NCI-H345 (cell line): ENCODE measurements around the gene BNC2.

Source experiments
- DNase-seq: peaks from one replicate; lab custom pipeline; 2025; lab: John Stamatoyannopoulos, UW

The BNC2 gene

DNA sequence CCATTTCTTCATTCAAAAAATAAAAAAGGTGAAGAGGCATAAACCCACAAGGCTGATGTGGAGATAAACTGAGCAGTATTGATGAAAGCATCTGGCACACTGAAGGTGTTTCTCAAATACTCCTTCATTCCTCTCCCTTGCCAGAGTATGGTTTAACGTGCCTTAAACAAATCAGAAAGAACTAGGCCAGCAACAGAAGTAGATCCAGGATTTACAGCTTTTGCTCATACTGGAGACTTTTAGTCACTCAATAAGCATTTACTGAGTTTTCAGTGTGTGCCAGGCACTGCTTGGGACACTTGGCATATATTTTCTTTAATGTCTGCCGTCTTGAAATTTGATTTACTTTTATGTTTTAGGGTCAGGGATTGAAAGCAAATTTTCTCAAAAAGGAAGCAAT, 53.0 kb downstream of the BNC2 start:
- DNase-seq: no peak

DNA sequence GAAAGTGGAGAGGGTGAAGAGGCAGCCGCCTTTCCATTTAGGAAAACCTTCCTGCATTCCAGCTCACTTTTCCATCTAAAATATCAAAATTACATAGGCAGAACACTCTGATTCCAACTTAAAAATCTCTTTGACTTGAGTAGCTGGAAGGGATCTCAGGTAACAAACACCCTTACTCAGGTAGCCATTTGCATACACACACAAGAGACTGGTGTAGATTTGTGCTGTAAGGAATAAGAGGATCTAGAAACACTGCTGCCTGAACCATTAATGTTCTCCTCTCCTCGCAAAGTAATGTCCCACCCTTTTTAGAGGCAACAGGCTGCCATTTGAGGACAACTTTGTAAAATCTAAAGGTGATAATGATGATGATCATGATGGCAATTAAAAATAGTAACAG, 53.5 kb downstream of the BNC2 start:
- no peak for DNase-seq

DNA sequence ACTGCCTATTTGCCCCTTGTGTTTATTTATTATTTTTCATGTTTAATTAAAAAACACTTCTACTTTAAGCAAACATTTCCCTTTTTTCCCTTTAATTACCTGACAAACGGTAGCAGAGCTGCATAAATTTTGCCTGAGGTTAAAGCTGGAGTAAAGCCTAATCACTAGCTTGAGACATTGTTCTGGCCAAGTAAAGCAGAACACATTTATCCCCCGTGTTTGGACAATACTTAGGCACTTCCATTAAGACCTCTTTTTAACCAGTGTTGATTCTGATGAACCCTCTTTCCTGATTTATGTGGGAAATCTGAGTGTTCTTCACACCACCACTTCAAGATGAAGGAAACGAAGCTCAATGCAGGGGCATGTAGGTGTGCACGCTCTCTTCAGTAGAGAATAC, 54.5 kb downstream of the BNC2 start:
- peak; percentile 82 for DNase-seq

DNA sequence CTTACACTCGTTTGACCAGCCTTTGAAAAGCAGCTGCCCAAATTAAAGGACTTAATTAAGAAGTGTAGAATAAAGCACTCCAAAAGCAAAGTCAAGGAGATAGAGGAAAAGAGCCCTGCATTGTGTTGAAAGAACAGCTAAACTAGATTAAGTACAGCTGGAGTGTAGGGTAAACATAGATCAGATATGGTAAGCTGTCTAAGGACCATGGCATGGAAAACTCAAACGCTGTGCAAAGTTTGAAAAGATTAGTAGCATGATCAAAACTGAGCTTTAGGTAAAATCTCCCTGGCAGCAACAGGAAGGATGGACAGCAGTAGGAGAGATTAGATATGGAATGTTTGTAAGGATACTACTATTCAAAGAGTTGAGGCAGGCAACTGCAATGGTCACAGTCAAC, 55.4 kb downstream of the BNC2 start:
- no peak for DNase-seq

DNA sequence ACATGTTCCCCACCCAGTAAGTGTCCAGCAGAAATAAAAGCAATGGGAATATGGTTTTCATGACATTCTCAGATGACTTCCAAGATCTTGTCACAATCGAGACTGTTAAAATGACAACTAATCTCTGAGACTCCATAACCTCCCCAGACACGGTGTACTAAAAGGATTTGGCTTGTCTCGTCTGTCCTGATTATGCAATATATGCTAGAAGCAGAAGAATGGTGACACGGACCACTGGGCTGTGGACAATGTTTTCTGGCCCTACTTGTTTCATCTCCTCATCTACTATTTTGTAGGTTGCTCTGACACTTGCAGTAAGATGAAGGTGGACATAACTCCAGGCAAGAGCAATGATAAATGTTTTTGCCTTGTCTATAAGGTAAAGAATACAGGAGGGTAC, 56.6 kb downstream of the BNC2 start:
- DNase-seq: no peak

DNA sequence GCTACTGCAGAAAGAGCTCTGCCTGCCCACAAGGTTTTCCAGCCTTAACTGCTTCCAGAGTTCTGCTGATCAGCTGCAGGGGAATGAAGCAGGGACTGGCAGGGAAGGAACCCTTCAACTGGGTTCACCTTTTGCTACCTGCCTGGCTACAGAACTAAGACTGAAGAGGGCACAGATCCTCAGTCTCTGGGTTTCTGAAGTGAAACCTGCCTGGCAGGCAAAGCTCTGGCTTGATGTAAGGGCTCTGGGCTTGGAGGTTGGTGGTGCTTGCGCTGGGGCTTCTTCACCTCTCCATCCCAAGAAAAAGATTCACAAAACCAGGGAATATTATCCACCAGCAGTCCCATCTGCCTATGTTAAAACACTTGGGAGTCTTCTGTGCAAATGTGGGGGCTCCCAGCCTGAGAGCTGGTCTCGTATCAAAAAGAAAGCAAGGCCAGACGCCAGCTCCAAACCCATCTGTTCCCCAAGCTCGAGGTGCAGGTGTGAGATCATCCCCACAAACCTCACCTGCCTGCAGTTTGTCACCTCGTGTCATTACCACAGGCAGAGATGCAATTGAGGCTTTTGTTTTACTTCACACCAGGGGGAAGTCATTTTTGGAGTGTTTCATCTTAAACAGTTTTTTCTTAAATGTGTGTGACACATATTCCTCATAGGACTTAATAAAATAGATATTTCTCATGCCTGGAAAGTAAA, 58.3 kb downstream of the BNC2 start:
- DNase-seq: no peak

DNA sequence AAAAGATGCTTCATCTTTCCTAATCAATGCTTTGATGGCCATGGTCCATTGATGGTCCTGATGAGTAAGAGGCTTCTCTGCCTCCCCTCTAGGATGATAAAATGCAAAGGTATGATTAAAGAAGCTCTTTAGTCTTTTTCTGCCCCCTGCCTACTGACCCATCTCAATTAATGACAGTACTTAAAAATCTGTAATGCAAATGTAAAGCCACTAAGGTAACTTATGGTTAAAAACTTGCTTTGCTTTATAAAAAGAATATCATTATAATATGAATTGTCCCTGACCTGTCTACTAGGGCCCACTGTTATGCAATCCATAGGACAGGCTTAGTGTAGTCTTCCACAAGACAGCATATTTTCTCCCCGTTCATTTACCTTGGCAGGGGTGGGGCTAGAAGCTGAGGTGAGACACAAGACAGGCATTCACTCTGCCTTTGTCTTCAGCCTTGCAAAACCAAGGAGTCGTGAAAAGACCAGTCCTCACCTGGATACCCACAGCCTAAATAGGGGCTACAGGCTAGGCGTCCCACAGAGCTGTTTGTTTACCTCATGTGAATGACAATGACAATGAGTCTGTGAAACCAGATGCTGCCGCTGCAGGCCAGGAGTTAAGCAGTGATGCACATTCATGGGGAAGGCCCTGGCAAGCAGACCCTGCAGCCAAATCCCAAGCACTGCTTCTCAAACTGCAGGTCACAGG, 60.4 kb downstream of the BNC2 start:
- DNase-seq: peak; percentile 80

DNA sequence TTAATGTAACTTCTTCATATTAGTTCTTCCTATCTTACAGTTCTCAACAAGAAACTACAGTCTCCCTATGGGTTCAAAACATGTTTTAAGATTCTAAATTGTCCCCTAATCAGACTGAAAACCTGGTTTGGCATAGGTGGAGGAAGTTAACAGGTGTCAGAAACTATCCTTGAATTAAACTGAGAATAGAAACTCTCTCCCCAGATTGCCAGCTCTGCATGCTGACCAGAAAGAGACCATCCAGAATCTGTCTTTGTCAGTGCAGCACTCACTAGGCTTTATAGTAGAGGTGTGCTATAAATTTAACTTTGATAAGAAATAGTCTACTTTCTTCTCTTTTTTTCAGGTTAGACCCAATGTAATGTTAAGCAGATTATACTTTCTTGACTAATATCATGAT, 63.8 kb downstream of the BNC2 start:
- no peak for DNase-seq

DNA sequence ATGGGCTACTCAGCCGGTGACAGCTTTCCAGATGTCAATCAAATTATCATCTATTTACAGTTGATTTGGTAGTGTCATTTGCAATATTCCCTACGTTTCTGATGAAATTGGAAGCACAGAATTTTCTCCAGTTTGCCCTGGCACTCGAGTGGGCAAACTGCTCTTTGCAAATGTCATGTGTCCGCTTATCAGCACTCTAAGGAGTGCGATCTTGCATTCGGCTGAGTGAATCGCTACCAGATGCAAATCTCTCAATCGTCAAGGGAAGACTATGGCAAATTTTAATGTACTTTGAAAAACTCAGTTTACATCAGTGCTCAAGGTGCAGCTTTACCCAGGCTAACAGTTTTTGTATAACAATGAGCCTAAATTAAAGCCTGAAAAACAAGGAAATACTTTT, 66.8 kb downstream of the BNC2 start:
- DNase-seq: no peak

DNA sequence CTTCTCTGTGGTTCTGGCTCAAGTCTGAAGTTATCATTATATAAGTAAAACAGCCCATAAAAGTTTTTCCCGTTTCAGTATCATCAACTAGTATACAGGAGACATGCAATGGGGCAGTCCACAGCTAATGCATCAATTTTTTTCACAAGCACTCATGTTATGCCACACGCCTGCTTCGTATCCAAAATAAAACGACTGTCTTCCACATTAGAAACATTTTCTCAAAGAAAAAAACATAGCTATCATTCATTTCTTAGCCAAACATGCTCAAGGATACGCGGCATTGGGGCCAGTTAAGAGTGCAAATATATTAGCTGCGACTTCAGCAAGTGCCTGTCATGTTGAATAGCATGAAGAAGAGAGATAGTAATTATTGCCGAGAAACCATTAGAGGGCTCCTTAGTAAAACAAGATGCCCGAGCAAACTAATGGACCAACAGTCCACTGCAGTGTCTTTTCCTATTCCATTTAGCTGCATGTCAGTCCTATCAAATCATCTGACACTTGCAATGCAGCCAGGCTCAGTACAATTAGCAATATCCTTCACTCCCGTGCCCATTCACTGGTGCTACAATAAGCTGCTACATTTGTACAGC, 68.5 kb downstream of the BNC2 start:
- DNase-seq: no peak

DNA sequence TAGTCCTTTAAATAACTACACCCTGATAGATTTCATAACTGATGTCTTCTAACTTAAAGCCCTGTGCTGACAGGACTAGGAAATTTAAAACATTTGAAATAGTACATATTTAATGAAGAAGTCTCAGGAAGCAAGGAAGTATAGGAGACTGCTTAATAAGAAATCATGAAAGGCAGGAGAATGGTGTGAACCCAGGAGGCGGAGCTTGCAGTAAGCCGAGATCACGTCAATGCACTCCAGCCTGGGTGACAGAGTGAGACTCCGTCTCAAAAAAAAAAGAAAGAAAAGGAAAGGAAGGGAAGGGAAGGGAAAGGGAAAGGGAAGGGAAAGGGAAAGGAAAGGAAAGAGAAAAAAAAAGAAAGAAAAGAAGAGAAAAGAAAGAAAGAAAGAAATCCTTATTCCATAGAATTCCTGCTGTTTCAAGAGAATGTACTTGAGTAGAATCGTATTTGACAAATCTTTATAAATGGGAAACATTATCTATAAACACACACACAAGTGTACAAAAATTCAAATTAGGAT, 74.1 kb downstream of the BNC2 start:
- no peak for DNase-seq

DNA sequence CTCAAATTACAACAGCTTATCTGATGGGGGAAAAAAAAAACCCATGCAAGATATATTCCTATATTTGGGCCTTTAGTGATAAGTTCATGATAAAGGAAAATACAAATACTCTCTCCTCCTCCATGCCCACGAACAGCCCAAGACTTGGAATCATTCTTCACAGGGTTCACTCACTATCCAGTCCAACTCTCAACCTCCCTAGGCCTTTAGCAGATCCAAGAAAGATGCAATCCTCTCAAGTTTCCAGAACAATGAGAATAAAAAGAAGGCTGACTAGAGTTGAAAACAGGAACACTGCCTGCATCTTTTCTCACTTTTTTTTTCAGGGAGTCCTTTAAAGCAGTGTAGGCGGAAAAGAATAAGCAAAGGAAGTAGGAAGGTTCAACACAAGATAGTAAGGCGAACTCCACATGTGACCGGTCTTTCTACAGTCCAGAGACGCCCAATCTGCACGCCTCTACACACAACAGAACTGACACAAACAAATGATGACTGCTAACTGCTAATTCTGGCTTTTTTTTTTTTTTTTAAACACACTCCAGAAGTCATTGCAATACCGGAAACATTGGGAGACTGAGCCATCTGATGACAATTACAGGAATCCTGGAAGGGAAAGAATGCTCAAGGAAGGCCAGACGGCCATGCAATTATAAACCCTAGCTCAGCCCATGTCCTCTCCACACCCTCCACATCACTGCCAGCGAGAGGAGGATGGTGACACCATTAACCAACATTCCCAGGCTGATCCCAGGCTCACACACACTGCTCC, 75.4 kb downstream of the BNC2 start:
- no peak for DNase-seq

DNA sequence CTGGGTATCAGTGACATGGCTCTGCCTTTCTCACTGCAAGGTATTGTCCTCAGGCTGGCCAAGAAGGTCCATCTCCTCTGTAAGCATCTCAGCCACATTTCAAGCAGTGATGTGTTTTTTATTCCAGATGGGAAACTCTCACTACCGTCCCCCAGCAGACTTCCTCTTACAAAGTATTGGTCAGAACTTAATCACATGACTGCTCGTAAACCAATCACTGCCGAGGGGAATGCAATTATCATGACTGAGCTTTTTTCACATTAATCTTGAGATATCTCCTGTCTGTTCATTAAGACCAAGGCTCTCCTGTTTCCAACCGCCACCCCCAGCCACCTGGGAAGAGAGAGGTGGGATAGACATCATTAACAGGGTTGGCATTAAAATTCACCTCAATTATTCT, 76.4 kb downstream of the BNC2 start:
- DNase-seq: no peak

DNA sequence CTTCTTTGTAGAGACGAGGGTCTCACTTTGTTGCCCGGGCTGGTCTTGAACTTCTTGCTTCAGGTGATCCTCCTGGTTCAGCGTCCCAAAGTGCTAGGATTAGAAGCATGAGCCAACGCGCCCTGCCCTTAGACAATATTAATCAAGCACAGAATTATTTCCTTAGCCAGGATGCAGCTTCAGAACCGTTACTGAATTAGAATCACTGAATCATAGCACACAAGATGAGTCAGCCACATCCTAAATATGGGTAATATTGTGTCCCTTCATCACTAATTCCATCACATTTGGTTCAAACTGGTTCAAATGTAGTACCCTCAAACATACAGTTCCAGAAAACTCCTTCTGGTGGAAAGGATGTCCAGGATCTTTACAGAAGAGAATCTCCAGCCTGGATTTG, 82.7 kb downstream of the BNC2 start:
- DNase-seq: no peak

DNA sequence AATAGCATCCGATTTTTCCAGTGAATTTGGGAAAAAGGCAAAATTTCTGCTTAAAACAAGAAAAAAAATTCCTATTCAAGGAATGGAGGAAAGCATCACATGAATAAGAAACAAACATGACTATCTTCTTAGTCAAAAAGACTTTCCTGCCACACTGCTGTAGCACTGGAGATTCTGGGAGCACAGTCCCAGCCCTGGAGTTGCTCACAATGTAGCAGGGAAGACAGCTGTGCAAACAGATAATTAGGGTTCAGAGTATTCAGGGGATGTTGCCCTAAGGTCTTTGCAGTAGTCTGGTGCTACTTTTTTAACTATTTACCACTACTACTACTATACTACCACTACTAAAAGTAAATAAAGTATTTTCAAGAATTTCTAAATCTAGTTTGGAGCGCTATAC, 86.5 kb downstream of the BNC2 start:
- DNase-seq: peak; percentile 42

DNA sequence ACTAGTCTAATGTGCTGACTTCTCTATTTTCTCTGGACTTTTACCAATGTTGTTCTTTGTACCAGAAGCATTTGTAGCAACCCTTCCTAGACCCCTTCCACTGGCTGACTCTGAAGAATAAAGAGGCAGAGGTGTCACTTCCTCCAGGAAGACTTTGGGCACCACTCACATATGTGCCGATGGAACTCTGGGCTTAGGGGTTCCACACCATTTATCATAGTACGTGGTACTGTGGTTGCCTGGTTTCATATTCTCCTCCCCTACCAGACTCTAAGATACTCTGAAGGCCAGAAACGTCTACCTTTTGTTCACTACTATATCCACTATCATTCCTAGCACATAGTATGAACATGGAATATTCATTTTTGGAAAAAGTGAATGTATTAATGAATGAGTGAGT, 88.0 kb downstream of the BNC2 start:
- no peak for DNase-seq

DNA sequence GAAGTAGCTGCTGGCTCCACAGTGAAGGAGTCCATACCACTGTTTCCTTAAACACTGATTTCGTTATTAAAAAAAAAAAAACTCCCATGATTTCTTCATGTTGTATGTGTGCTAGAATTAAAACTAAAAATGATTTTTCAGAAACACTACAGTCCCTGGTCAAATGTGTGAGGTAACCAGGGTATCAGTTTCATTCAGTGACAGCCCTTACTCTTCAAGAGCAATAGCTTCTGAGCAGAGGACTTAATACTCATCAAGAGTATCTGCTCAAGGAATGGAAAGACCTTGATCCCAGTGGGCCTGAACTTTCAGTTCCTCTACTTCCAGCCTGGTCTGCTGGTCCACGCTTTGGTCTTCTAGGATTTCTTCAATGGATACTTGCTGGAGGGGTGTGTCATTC, 95.1 kb downstream of the BNC2 start:
- DNase-seq: no peak

DNA sequence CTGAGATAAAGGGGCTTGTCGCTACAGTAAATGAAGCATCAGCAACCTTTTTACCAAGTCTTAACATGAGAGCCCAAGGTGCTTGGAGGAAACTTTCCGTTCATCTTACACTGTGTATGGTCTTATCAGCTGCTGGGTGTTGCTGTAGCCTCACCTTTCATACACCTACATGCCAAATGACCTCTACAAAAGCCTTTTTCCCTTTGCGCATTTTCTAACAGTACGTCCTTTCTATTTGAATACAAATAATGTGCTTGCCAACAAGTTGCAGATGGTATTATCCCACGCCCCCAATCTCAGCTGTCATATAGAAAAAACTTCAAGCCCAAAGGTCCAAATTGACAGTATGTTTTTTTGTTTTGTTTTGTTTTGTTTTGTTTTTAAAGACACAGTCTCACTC, 96.9 kb downstream of the BNC2 start:
- DNase-seq: no peak

DNA sequence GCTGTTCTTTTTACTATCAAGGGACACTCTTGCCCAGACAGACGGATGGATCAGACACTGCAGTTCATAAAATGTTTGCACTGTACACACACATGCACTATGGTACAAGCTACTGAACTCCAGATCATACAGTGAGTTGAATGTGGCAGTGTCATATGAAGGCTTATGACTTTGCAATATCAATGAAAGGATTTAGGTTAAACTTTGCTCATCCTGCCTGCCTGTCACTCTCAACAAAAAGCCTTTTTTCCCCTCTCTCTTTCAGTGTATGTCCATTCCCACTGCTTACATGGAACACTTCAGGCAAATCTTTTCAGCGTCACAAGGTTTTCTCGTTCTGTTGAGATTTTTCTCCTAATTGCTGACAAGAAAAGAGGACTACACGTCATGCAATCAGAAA, 97.4 kb downstream of the BNC2 start:
- no peak for DNase-seq

DNA sequence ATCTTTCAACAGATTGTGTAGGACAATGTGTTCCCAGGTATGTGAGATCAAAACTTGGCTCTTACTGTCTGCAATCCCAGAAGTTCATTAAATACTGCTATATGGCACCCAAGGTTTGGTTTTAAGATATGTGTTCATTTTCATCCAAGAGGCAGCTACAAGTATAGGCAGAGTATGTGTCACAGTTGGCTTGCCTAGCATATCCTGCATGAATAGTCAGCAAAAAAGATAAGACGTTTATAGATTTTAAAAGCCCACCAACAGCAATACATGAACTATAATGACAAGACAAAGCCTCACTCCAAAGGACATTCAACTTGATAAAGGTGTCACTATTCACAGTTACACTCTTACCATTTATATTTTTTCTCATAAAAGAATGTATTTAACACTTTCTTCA, 99.1 kb downstream of the BNC2 start:
- no peak for DNase-seq

DNA sequence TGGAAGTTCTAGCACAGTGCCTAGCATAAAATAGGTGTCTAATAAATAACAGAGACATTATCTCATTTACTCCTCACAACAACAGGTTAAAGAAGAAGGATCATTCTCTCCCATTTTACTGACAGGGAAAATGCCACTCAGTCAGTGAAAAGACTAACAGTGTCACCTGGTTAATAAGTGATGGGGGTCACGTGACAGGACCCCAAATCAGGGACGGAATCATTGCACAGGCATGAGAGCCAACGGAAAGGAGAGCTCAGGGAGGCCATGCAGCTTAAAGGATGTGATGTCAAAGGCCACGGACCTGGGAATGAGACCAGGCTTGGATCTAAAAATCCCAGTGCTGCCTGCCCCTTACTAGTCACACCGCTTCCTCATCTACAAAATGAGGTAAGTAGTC, 101.2 kb downstream of the BNC2 start:
- no peak for DNase-seq

DNA sequence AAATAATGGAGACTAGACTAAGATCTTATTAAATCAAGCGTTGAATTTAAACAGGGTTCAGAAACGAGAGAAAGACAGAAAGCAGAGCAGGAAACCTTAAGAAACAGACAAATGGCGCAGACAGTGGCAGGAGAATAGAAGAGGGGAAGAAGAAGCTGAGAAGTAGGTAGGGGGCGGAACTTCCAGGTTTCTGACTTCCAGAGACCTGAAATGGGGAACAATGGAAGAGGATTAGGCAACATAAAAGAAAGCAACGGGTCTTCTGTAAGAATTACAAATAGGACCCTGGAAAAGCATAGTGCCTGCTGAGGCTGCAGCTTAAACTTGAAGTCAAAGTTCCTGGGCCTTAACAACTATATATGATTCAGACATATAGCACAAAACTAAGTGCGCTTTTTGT, 101.7 kb downstream of the BNC2 start:
- DNase-seq: no peak

DNA sequence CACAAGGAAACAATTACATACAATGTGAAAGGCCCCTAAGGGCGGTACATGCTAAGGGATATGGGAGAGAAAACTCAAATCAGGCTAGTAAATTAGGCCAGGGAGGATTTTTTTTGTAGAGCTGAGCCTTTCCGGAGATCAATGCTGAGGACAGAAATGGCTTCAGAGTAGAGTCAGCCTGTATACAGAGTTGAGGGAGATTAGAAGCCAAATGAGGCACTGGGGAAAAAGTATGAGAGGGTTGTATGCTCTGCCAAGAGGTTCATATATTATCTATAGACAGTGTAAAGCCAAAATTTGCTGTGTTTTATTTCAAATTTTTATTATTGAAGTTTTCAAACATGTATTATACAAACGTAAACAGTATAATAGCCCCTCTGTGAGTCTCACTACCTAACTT, 103.1 kb downstream of the BNC2 start:
- no peak for DNase-seq
